A549 (cell line): Measurements from ENCODE around the gene SHKBP1. TPM values are rescaled to one million over a fixed set of nuclear protein-coding genes. Genes with fewer than 3 reads are reported as not detected.

ENCODE experiments used
- ATAC-seq, 2 experiments: fragments of 200-7000 bp in 1 of 2; fragments of >200 bp in 1 of 2; cut with Nextera tagmentation in 1 of 2; cut with Tn5 transposase in 1 of 2; 3 replicates each; pipeline versions ENCODE4 v1.8.0 to v1.9.1; 2018 to 2020; ENCODE audit warnings: mild to moderate bottlenecking in 1 of 2, moderate library complexity in 1 of 2
- CTCF ChIA-PET: fragments of 300-600 bp; sonication (Branson Sonifier 250); formaldehyde crosslinking; extraction: SDS; loops from one replicate; lab custom pipeline; 2021; ENCODE audit warnings: antibody characterized with exemption, inconsistent platforms; lab: Yijun Ruan, JAX
- POLR2A ChIA-PET: fragments of 350-600 bp; formaldehyde crosslinking; extraction: SDS; loops from one replicate; lab custom pipeline; 2021; ENCODE audit warnings: antibody characterized with exemption, inconsistent platforms; lab: Yijun Ruan, JAX
- DNase-seq, 2 experiments: peaks; one replicate each; pipeline versions ENCODE4 v3.0.0 to v3.0.0-alpha.2; 2011 to 2016; ENCODE audit warnings: low read depth in 1 of 2, low spot score in 1 of 2
- FAIRE-seq: peaks from 2 replicates; lab custom pipeline; 2011; peaks lifted over from hg19 to GRCh38; lab: Jason Lieb, UNC
- H3K27ac ChIP-seq, 2 experiments: fragments of >200 bp; sonication (Bioruptor Twin); formaldehyde crosslinking; 3 replicates each; pipeline ENCODE4 v1.5.1; 2016 to 2017
- H3K4me1 ChIP-seq: fragments of >200 bp; sonication (Bioruptor Twin); formaldehyde crosslinking; 3 replicates; pipeline ENCODE4 v1.6.1; 2016
- H3K4me2 ChIP-seq: fragments of >200 bp; sonication (Bioruptor Twin); formaldehyde crosslinking; 3 replicates; pipeline ENCODE4 v1.6.1; 2016
- H3K4me3 ChIP-seq: fragments of >200 bp; sonication (Bioruptor Twin); formaldehyde crosslinking; 3 replicates; pipeline ENCODE4 v1.5.1; 2016
- H3K9me3 ChIP-seq: fragments of >200 bp; sonication (Bioruptor Twin); formaldehyde crosslinking; 3 replicates; pipeline ENCODE4 v1.6.1; 2016
- BCL3 ChIP-seq: fragments of >200 bp; sonication (Bioruptor Twin); formaldehyde crosslinking; IDR thresholded peaks from 3 replicates; pipeline ENCODE4 v1.6.1; 2016
- CEBPB ChIP-seq, 2 experiments: fragments of >200 bp in 1 of 2; sonication (Bioruptor Twin) in 1 of 2; formaldehyde crosslinking in 1 of 2; IDR thresholded peaks; 2 replicates each; pipeline ENCODE4 v1.6.1; 2012 to 2016
- CHD2 ChIP-seq: fragments of 150-350 bp; IDR thresholded peaks from 2 replicates; pipeline ENCODE4 v1.6.1; 2014; ENCODE audit warnings: low read length; ENCODE audit not compliant: partially characterized antibody
- CHD4 ChIP-seq: fragments of 200-600 bp; sonication (generic); IDR thresholded peaks from 2 replicates; pipeline ENCODE4 v1.6.1; 2016; ENCODE audit warnings: antibody characterized with exemption, mild to moderate bottlenecking, borderline replicate concordance
- HOXB13 ChIP-seq: fragments of 250-450 bp; sonication (Bioruptor Pico); IDR thresholded peaks from 2 replicates; pipeline ENCODE4 v1.5.0; 2020; ENCODE audit warnings: low read depth, mild to moderate bottlenecking, moderate library complexity
- KDM1A ChIP-seq: fragments of 200-600 bp; sonication (generic); IDR thresholded peaks from 2 replicates; pipeline ENCODE4 v1.6.1; 2016; ENCODE audit warnings: low read depth, mild to moderate bottlenecking
- MYC ChIP-seq: IDR thresholded peaks from 2 replicates; pipeline ENCODE4 v1.6.1; 2012; ENCODE audit warnings: mild to moderate bottlenecking, inconsistent platforms, low read length, improper control_type of control experiment, borderline replicate concordance
- NR3C1 ChIP-seq: fragments of >200 bp; sonication (Bioruptor Twin); formaldehyde crosslinking; IDR thresholded peaks from 3 replicates; pipeline ENCODE4 v1.6.1; 2017
- RCOR1 ChIP-seq: fragments of 150-350 bp; IDR thresholded peaks from 2 replicates; pipeline ENCODE4 v1.6.1; 2014; ENCODE audit warnings: antibody characterized with exemption, low read length, low read depth
- TFCP2L1 ChIP-seq: fragments of 250-450 bp; sonication (Bioruptor Pico); IDR thresholded peaks from 2 replicates; pipeline ENCODE4 v1.5.0; 2021; ENCODE audit warnings: mild to moderate bottlenecking
- WGBS: methylation state at CpG from one replicate; pipeline ENCODE4 v1.1.6; 2017; ENCODE audit errors: missing lambda C conversion rate; 5-methylcytosine and 5-hydroxymethylcytosine counted together
- polyA plus RNA-seq, 4 experiments: library from polyadenylated mRNA; depleted of rRNA in 3 of 4; stranded (reverse); fragments of >200 nt; fragmentation: RNase III in 1 of 4; extraction: RNeasy Plus Mini Kit Qiagen cat#74134 plus additional on column Dnase treatment in 1 of 4; gene quantifications; 2 replicates in 3 of 4; 3 replicates in 1 of 4; pipeline ENCODE4 v1.2.3, GENCODE V29; 2011 to 2017
- TF ChIP-seq, protein P1 (sequence below): fragments of 150-350 bp; IDR thresholded peaks from 2 replicates; pipeline ENCODE4 v1.6.1; 2014; ENCODE audit warnings: low read depth, mild to moderate bottlenecking, low read length
- TF ChIP-seq, protein P2 (sequence below): fragments of 450-650 bp; IDR thresholded peaks from 2 replicates; pipeline ENCODE4 v1.6.1; 2014; ENCODE audit warnings: antibody characterized with exemption
- TF ChIP-seq, protein P3 (sequence below): fragments of 200-600 bp; sonication (generic); IDR thresholded peaks from 2 replicates; pipeline ENCODE4 v1.6.1; 2016; ENCODE audit warnings: antibody characterized with exemption, mild to moderate bottlenecking, moderate library complexity

SHKBP1 gene
- polyA plus RNA-seq, 2 of the 4 experiments (the other 2 are of a cell fraction): 75.2 to 123 TPM

DNA sequence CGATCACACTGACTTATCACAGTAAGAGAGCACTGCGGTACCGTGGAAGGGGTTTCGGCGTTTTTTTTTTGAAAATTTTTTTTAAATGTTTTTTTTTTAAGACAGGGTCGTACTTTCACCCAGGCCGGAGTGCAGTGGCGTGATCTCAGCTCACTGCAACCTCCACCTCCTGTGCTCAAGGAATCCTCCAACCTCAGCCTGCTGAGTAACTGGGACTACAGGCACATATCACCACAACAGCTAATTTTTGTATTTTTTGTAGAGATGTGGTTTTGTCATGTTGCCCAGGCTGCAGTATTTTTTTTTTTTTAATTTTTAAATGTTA, 43.5 kb downstream of the SHKBP1 start:
- 92% methylated on average over 8 of the region's 8 CpGs for WGBS
- H3K4me1 ChIP-seq: peaks cover 6% of the 10 kb centered on the region; the same call in 2 of the 3 replicates
- no peaks in the 10 kb centered on the region for H3K9me3 ChIP-seq
- H3K4me2 ChIP-seq: no peak overlapping the region
- H3K4me3 ChIP-seq: no peak overlapping the region
- CTCF ChIA-PET: interaction anchor here (1.0 to 15.6 kb wide), 12 partner anchors 11 to 315 kb away, joined by 3 to 423 read pairs (median 7); no protein-coding TSS in a partner anchor
- DNase-seq: no peak
- H3K27ac ChIP-seq: no peak overlapping the region
- POLR2A ChIA-PET: interaction anchor here (0.6 to 2.0 kb wide), 2 partner anchors 16 to 24 kb away, joined by 3 to 14 read pairs; no protein-coding TSS in a partner anchor
- no peak for ATAC-seq
- no peak for TF ChIP-seq CHD4
- TF ChIP-seq, protein P1, sequence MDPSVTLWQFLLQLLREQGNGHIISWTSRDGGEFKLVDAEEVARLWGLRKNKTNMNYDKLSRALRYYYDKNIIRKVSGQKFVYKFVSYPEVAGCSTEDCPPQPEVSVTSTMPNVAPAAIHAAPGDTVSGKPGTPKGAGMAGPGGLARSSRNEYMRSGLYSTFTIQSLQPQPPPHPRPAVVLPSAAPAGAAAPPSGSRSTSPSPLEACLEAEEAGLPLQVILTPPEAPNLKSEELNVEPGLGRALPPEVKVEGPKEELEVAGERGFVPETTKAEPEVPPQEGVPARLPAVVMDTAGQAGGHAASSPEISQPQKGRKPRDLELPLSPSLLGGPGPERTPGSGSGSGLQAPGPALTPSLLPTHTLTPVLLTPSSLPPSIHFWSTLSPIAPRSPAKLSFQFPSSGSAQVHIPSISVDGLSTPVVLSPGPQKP: no peak
- no peak for TF ChIP-seq BCL3
- TF ChIP-seq, protein P2, sequence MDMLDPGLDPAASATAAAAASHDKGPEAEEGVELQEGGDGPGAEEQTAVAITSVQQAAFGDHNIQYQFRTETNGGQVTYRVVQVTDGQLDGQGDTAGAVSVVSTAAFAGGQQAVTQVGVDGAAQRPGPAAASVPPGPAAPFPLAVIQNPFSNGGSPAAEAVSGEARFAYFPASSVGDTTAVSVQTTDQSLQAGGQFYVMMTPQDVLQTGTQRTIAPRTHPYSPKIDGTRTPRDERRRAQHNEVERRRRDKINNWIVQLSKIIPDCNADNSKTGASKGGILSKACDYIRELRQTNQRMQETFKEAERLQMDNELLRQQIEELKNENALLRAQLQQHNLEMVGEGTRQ: no peak
- TF ChIP-seq CEBPB (IDR thresholded peaks at IDR 0.05): no peak
- no peak for TF ChIP-seq CHD2
- no peak for TF ChIP-seq HOXB13
- no peak for TF ChIP-seq NR3C1
- no peak for FAIRE-seq

- TF ChIP-seq RCOR1 (no peak), KDM1A (no peak)
- no peak overlapping the region for H3K4me2 ChIP-seq
- no peak overlapping the region for H3K27ac ChIP-seq
- CTCF ChIA-PET: interaction anchor here (0.6 to 15.6 kb wide), 16 partner anchors 12 to 110 kb away, joined by 3 to 423 read pairs (median 4); no protein-coding TSS in a partner anchor
- no peak overlapping the region for H3K4me3 ChIP-seq
- no peak for DNase-seq
- ATAC-seq: no peak
- WGBS: 45% methylated on average over 2 of the region's 2 CpGs
- no peaks in the 10 kb centered on the region for H3K9me3 ChIP-seq
- peaks cover 6% of the 10 kb centered on the region; the same call in 2 of the 3 replicates for H3K4me1 ChIP-seq
- no peak for FAIRE-seq
- POLR2A ChIA-PET: interaction anchor here (2.0 kb wide), 1 partner anchor 17 kb away, joined by 14 read pairs; no protein-coding TSS in a partner anchor
Measured at GRCh38 chr19:40621283-40621682, 44.6 kb downstream of the SHKBP1 start.

- H3K27ac ChIP-seq: no peak overlapping the region
Measured at GRCh38 chr19:40621966-40622772, 45.5 kb downstream of the SHKBP1 start.

More at GRCh38 chr19:40621966-40622772, 45.5 kb downstream of the SHKBP1 start:
- FAIRE-seq (no peak), ATAC-seq (no peak), DNase-seq (no peak)
- Histone ChIP-seq H3K4me3 (no peak overlapping the region), H3K4me1 (peaks cover 6% of the 10 kb centered on the region; the same call in 2 of the 3 replicates), H3K4me2 (no peak overlapping the region), H3K9me3 (no peaks in the 10 kb centered on the region)
- WGBS: 86% methylated on average over 23 of the region's 24 CpGs
- ChIA-PET POLR2A (interaction anchor here (2.0 kb wide), 1 partner anchor 18 kb away, joined by 14 read pairs; no protein-coding TSS in a partner anchor), CTCF (interaction anchor here (0.6 to 15.6 kb wide), 15 partner anchors 11 to 101 kb away, joined by 3 to 423 read pairs (median 6); no protein-coding TSS in a partner anchor)
- TF ChIP-seq CHD2 (no peak), MYC (no peak), TFCP2L1 (CRISPR knock-in tag) (no peak), CEBPB (IDR thresholded peaks at IDR 0.05) (no peak)
- TF ChIP-seq, protein P3, sequence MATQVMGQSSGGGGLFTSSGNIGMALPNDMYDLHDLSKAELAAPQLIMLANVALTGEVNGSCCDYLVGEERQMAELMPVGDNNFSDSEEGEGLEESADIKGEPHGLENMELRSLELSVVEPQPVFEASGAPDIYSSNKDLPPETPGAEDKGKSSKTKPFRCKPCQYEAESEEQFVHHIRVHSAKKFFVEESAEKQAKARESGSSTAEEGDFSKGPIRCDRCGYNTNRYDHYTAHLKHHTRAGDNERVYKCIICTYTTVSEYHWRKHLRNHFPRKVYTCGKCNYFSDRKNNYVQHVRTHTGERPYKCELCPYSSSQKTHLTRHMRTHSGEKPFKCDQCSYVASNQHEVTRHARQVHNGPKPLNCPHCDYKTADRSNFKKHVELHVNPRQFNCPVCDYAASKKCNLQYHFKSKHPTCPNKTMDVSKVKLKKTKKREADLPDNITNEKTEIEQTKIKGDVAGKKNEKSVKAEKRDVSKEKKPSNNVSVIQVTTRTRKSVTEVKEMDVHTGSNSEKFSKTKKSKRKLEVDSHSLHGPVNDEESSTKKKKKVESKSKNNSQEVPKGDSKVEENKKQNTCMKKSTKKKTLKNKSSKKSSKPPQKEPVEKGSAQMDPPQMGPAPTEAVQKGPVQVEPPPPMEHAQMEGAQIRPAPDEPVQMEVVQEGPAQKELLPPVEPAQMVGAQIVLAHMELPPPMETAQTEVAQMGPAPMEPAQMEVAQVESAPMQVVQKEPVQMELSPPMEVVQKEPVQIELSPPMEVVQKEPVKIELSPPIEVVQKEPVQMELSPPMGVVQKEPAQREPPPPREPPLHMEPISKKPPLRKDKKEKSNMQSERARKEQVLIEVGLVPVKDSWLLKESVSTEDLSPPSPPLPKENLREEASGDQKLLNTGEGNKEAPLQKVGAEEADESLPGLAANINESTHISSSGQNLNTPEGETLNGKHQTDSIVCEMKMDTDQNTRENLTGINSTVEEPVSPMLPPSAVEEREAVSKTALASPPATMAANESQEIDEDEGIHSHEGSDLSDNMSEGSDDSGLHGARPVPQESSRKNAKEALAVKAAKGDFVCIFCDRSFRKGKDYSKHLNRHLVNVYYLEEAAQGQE: no peak
